ENCODE measurements around the gene RASA1.
A peak's percentile ranks its signal among the peaks of the same experiment; 100 is the strongest.

The RASA1 gene

DNA sequence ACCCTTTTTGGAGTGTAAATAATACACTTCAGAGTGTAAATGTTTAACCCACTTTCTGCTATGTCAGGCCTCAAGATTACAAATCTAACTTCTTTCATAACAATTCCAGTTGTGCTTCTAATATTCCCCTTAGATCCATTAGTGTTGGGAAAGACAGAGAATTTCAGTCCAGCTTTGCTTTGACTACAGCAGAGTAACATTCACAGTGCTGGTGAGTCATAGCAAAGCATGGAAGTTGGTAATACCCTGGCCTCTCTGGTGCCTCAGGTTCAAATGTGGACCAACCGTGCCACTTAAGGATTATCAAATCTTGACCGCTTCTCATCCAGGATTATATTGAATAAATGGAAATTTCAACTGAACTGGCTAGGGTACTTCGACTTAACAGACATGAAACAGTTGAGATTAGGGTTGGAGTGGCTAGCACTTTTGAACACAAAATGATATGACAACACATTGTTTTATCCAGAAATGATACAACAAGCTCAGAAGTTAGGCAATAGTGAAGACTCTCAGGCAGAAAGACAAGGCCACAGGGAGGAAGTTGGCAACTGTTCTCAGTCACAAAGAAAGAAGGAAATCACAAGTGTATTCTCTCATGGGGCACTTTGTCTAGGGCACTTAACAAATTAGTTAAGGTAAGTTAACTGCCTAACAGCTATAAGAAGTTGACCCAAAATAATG, 24.4 kb upstream of the RASA1 start:
- Mint-ChIP-seq H3K4me1 (no peaks in the 10 kb centered on the region), H3K4me3 (no peak overlapping the region), H3K27me3 (ENCODE audit: low read depth, poor library complexity) (peaks cover 5% of the 10 kb centered on the region), H3K27ac (no peak overlapping the region), H3K9me3 (no peaks in the 10 kb centered on the region), H3K36me3 (ENCODE audit: low read depth) (no peaks in the 10 kb centered on the region)
- DNase-seq = no peak
- TF ChIP-seq CTCF (IDR thresholded peaks at IDR 0.05) = no peak

GRCh38 chr5:87245451-87245850, 22.2 kb upstream of the RASA1 start:
- no peak for TF ChIP-seq CTCF (IDR thresholded peaks at IDR 0.05)
- H3K4me3 Mint-ChIP-seq = no peak overlapping the region

GRCh38 chr5:87246061-87246460, 21.6 kb upstream of the RASA1 start:
- Mint-ChIP-seq H3K27ac (no peak overlapping the region), H3K4me1 (no peaks in the 10 kb centered on the region), H3K27me3 (ENCODE audit: low read depth, poor library complexity) (peaks cover 5% of the 10 kb centered on the region), H3K4me3 (no peak overlapping the region), H3K9me3 (no peaks in the 10 kb centered on the region), H3K36me3 (ENCODE audit: low read depth) (no peaks in the 10 kb centered on the region)
- no peak for DNase-seq
- no peak for TF ChIP-seq CTCF (IDR thresholded peaks at IDR 0.05)

More at GRCh38 chr5:87245451-87245850, 22.2 kb upstream of the RASA1 start:
- no peaks in the 10 kb centered on the region for H3K9me3 Mint-ChIP-seq
- no peak overlapping the region for H3K27ac Mint-ChIP-seq
- H3K36me3 Mint-ChIP-seq (ENCODE audit: low read depth) = no peaks in the 10 kb centered on the region
- no peaks in the 10 kb centered on the region for H3K4me1 Mint-ChIP-seq
- no peak for DNase-seq
- H3K27me3 Mint-ChIP-seq (ENCODE audit: low read depth, poor library complexity) = peaks cover 5% of the 10 kb centered on the region

DNA sequence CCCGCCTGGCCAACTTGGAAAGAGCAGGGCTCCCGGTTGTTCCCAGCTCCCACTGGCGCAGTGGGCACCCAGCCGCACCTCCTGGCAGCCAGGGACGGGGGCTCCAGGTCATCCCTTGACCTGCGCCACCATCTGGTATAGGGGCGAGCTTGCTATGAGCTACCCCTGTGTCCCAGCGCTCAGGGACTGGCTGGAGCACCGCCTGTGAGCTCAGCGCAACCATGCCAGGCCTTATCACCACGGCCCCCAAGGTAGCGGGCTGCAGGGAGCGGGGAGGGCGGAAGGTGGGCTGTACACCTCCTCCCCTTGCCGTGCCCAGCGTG, 15.4 kb upstream of the RASA1 start:
- H3K4me1 Mint-ChIP-seq = no peaks in the 10 kb centered on the region
- no peaks in the 10 kb centered on the region for H3K36me3 Mint-ChIP-seq (ENCODE audit: low read depth)
- TF ChIP-seq CTCF (IDR thresholded peaks at IDR 0.05) = no peak
- peaks cover 2% of the 10 kb centered on the region for H3K27me3 Mint-ChIP-seq (ENCODE audit: low read depth, poor library complexity)
- H3K27ac Mint-ChIP-seq = no peak overlapping the region
- peaks cover 4% of the 10 kb centered on the region for H3K9me3 Mint-ChIP-seq
- H3K4me3 Mint-ChIP-seq = no peak overlapping the region
- no peak for DNase-seq

DNA sequence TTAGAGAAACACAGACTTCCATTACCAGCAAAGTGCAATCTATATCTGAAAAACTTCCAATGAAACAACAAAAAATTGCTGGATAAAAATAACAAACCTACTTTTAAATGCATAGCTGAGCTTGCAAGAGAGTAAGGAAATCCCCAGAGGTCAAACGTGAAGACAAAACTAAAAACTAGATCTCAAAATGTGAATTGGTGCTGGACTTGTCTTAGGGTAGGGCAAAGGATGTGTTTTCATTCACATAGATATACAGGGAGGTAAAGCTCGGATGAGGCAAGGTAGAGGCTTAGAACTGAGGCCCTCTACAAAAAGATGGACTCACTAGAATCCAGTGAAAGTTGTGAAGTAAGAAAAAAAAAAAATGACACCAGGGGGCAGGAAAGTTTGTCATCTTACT, 13.6 kb upstream of the RASA1 start:
- Mint-ChIP-seq H3K36me3 (ENCODE audit: low read depth) (no peaks in the 10 kb centered on the region), H3K9me3 (peaks cover 4% of the 10 kb centered on the region), H3K27ac (peak overlapping the region; percentile 26), H3K4me3 (no peak overlapping the region), H3K27me3 (ENCODE audit: low read depth, poor library complexity) (peaks cover 3% of the 10 kb centered on the region), H3K4me1 (no peaks in the 10 kb centered on the region)
- no peak for TF ChIP-seq CTCF (IDR thresholded peaks at IDR 0.05)
- DNase-seq = no peak

DNA sequence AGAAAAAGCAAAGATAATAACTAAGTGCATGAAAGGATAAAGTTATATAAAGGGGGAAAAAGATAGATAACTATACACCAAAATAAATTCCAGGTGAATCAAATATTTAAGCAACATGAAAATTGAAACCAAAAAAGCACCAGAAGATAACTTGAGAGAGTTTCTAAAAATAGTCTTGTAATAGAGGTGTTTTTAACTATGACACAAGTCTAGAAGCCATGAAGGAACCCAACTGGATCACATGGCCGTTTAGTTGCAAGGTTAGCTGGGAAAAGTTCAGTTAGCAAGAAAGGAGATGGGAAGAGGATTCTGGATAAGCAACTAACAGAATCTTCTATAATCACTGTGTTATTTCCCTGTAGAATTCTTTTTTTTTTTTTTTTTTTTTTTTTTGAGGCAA, 9.2 kb upstream of the RASA1 start:
- TF ChIP-seq CTCF (IDR thresholded peaks at IDR 0.05) = no peak
- no peak overlapping the region for H3K4me3 Mint-ChIP-seq
- H3K36me3 Mint-ChIP-seq (ENCODE audit: low read depth) = no peaks in the 10 kb centered on the region
- no peaks in the 10 kb centered on the region for H3K9me3 Mint-ChIP-seq
- no peak overlapping the region for H3K27ac Mint-ChIP-seq
- no peak for DNase-seq
- H3K4me1 Mint-ChIP-seq = no peaks in the 10 kb centered on the region
- H3K27me3 Mint-ChIP-seq (ENCODE audit: low read depth, poor library complexity) = peaks cover 16% of the 10 kb centered on the region
